ENCODE data around the gene TBC1D32. TPM values are rescaled to one million over a fixed set of nuclear protein-coding genes. Genes with fewer than 3 reads are reported as not detected.

TBC1D32 gene
- total and polyA plus RNA-seq, 2 donors (not counting 3 experiments of a cell fraction or from before 2014, with no cell fraction given), result 2.5 to 4.0 TPM

DNA sequence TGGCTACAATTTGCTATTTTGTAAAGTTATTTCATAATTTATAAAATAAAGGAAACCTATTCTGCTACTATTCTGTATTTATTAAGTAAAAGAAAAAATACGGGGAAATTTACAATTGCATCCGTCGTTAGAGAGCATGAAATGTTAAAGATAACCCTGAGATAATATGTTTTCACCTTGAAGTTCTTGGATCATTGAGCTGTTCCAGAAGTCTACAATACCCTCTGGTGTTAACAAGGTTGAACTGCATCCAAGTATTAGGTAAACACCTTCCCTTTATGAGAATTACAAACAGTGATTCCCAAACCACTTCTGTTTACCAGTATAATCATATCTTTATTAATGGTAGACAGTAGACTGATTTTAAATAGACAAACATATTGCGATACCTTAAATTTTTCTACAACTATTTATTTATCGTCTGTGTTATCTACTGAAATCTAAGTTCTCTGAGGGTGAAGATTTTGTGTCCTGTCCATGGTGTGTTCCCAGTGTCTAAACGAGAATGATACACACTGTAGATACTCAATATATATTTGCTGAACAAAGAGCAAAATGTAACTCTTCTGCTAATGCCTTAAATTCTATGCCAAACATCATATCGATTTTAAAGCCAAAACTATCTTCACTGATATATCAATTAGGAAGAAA is 28.2 kb downstream of the TBC1D32 start:
- Histone ChIP-seq H3K9ac (replicated peaks; ENCODE audit: extremely low read depth, insufficient read depth, low read length) (no peak overlapping the region), H3K9me1 (replicated peaks; ENCODE audit: control insufficient read depth, extremely low read depth, insufficient read depth, low read length) (no peaks in the 10 kb centered on the region), H4K20me1 (replicated peaks; ENCODE audit: control insufficient read depth, extremely low read depth, insufficient read depth, low read length) (no peaks in the 10 kb centered on the region), H3K27ac (ENCODE audit: insufficient read depth, low read depth, low read length) (no peak overlapping the region), H2AFZ (ENCODE audit: low read depth, low read length) (no peak overlapping the region), H3K9me3 (replicated peaks; ENCODE audit: control insufficient read depth, insufficient read depth, low read length) (no peaks in the 10 kb centered on the region), H3K4me2 (ENCODE audit: insufficient read depth, low read length) (no peak overlapping the region), H3K27me3 (ENCODE audit: control insufficient read depth in 2 of 2, insufficient read depth in 2 of 2, low read length in 2 of 2) (no peaks in the 10 kb centered on the region), H3K36me3 (ENCODE audit: control insufficient read depth in 2 of 2, extremely low read depth in 1 of 2, insufficient read depth in 2 of 2, low read length in 2 of 2) (no peaks in the 10 kb centered on the region), H3K4me3 (replicated peaks in 1 of 3; ENCODE audit: insufficient read depth in 1 of 3, low read depth in 1 of 3, low read length in 3 of 3) (no peak overlapping the region), H3K79me2 (ENCODE audit: control insufficient read depth, insufficient read depth, low read length) (no peaks in the 10 kb centered on the region), H3K4me1 (ENCODE audit: control insufficient read depth, extremely low read depth, insufficient read depth, low read length) (no peaks in the 10 kb centered on the region)
- FAIRE-seq (peak; percentile 35), DNase-seq (ENCODE audit: low read depth, low spot score) (peak; percentile 54)
- intact Hi-C loops (cut with micrococcal nuclease) (loop anchor here (1.0 to 2.0 kb wide), 2 partner anchors 251 to 1563 kb away; no protein-coding TSS in a partner anchor), dilution Hi-C loops (cut with MboI; ENCODE audit: extremely low pct_ligation_motif_present, low sequenced_read_pairs) (no loop called here)
- POLR2A ChIA-PET, result no interaction called here
- TF ChIP-seq FOS (IDR thresholded peaks at IDR 0.05; ENCODE audit: borderline replicate concordance, insufficient read depth, low read length), result no peak
- no peak for TF ChIP-seq MAX (IDR thresholded peaks at IDR 0.05; ENCODE audit: insufficient read depth, insufficient read length)
- no peak for TF ChIP-seq EZH2 (IDR thresholded peaks at IDR 0.05; ENCODE audit: borderline replicate concordance, low read depth, low read length, severe bottlenecking)
- no peak for TF ChIP-seq GATA2 (IDR thresholded peaks at IDR 0.05; ENCODE audit: insufficient read depth, insufficient read length, low read depth, low read length)
- TF ChIP-seq, protein P1, sequence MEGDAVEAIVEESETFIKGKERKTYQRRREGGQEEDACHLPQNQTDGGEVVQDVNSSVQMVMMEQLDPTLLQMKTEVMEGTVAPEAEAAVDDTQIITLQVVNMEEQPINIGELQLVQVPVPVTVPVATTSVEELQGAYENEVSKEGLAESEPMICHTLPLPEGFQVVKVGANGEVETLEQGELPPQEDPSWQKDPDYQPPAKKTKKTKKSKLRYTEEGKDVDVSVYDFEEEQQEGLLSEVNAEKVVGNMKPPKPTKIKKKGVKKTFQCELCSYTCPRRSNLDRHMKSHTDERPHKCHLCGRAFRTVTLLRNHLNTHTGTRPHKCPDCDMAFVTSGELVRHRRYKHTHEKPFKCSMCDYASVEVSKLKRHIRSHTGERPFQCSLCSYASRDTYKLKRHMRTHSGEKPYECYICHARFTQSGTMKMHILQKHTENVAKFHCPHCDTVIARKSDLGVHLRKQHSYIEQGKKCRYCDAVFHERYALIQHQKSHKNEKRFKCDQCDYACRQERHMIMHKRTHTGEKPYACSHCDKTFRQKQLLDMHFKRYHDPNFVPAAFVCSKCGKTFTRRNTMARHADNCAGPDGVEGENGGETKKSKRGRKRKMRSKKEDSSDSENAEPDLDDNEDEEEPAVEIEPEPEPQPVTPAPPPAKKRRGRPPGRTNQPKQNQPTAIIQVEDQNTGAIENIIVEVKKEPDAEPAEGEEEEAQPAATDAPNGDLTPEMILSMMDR (IDR thresholded peaks at IDR 0.05; ENCODE audit: extremely low read depth in 1 of 2, insufficient read depth in 1 of 2, low read depth in 1 of 2, low read length in 2 of 2), result peak; percentile 33 to 43
- no peak for TF ChIP-seq POLR2AphosphoS5 (IDR thresholded peaks at IDR 0.05; ENCODE audit: insufficient read depth, low read depth, low read length)
- CTCF ChIA-PET, result interaction anchor here (0.5 to 7.9 kb wide), 16 partner anchors 10 to 878 kb away, joined by 3 to 196 read pairs (median 4); no protein-coding TSS in a partner anchor
- BruUV-seq (replicated peaks), result no TSS peak

All from endothelial cell of umbilical vein (primary cell).